Naive thymus-derived CD8-positive, alpha-beta T cell (primary cell): Measurements from ENCODE around the gene TPRN. TPM values are rescaled to one million over a fixed set of nuclear protein-coding genes. Genes with fewer than 3 reads are reported as not detected.

Source experiments
- ATAC-seq, 2 donors: fragments of 150-1000 bp; cut with Tn5 transposase in 1 of 2; sonication (Bioruptor Pico), chemical (Tn5 transposase) in 1 of 2; 1 replicate in 1 of 2; 2 replicates in 1 of 2; pipeline ENCODE4 v1.10.0; 2021; ENCODE audit warnings: mild to moderate bottlenecking in 2 of 2, moderate library complexity in 2 of 2
- POLR2A ChIA-PET: fragments of 350-600 bp; sonication (Branson Sonifier 250); formaldehyde crosslinking; loops from one replicate; lab custom pipeline; 2021; ENCODE audit warnings: antibody characterized with exemption; lab: Charles Lee
- DNase-seq, 10 donors: peaks; one replicate each; pipeline versions ENCODE4 v3.0.0 to v3.0.0-alpha.2; 2020 to 2022
- H3K27ac Mint-ChIP-seq, 10 donors: one replicate each; pipeline ENCODE4 v1.8.0; 2020 to 2022; ENCODE audit warnings: mild to moderate bottlenecking in 10 of 10, mixed read lengths in 10 of 10, moderate library complexity in 4 of 10, inconsistent platforms in 1 of 10
- H3K27me3 Mint-ChIP-seq, 5 donors: one replicate each; pipeline ENCODE4 v1.8.0; 2021 to 2022; ENCODE audit warnings: mixed read lengths in 5 of 5
- H3K36me3 Mint-ChIP-seq, 3 donors: one replicate each; pipeline ENCODE4 v1.8.0; 2020 to 2022; ENCODE audit warnings: mixed read lengths in 3 of 3, mild to moderate bottlenecking in 2 of 3, inconsistent platforms in 1 of 3
- H3K4me1 Mint-ChIP-seq, 4 donors: one replicate each; pipeline ENCODE4 v1.8.0; 2021 to 2022; ENCODE audit warnings: mixed read lengths in 4 of 4
- H3K4me3 Mint-ChIP-seq, 10 donors: one replicate each; pipeline ENCODE4 v1.8.0; 2020 to 2022; ENCODE audit warnings: mild to moderate bottlenecking in 10 of 10, mixed read lengths in 10 of 10, moderate library complexity in 6 of 10, inconsistent platforms in 1 of 10
- H3K9me3 Mint-ChIP-seq, 9 donors: one replicate each; pipeline ENCODE4 v1.8.0; 2020 to 2022; ENCODE audit warnings: mixed read lengths in 9 of 9, mild to moderate bottlenecking in 3 of 9, inconsistent platforms in 1 of 9, moderate library complexity in 1 of 9
- polyA plus RNA-seq, 3 donors: library from polyadenylated mRNA; unstranded; fragments of 300-500 nt; fragmentation: Illumina TruSeq; gene quantifications; one replicate each; pipeline ENCODE4 v1.2.3, GENCODE V29; 2021
- total RNA-seq, 8 experiments: library from RNA in 2 of 8; stranded (reverse) in 2 of 8; gene quantifications; one replicate each; pipeline ENCODE4 v1.2.3 and lab custom pipeline; 2021 to 2026

The TPRN gene
- total and polyA plus RNA-seq, 5 experiments from 2014 or later: 0.15 to 10.1 (median 0.42) TPM

DNA sequence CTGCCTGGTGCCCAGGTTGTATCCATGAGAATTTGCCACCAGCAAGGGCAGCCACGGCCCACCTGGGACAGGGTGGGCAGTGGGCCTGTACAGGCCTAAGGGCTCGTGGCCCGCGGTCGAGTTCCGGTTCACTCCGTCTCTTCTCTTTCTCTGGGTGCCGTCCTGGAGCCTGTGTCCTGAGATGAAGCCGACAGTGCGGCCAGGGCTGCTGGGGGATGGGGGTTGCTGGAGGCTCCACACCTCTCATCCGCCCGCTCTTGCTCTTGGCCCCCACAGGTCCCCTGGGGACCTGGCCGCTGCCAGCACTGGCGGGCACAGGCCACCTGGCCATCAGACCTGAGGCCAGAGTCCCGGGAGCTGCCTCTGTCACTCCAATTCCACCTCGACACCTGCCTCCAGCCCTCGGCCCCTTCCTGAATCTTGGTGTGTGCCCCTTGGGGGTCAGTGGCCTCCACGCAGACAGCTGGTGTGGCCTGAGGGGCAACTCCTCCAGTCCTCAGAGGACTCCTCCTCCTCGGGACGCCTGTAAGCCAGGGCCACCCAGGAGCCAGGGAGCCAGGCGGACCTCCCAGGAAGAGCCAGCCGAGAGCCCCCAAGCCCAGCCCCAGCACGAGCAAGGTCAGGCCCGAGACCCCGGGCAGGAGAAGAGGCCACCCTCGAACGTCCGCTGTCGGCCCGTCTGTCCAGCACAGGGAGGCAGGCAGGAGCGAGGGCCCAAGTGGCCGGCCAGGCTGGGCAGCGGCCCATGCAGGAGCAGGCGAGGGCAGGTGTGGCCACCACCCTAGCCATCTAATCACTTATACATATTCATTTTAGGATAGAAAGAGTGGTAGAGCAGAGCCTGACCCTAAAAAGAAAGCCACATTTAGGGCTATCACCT lies 35.9 kb downstream of the TPRN start:
- Mint-ChIP-seq H3K27ac (no peak overlapping the region), H3K27me3 (peaks cover 8 to 62% (median 13%) of the 10 kb centered on the region in 5 donors), H3K36me3 (peaks cover 0 to 2% (median 0%) of the 10 kb centered on the region in 3 donors), H3K9me3 (peaks cover 0 to 4% (median 0%) of the 10 kb centered on the region in 9 donors), H3K4me3 (peak overlapping the region in 1 of 10 donors; percentile 22), H3K4me1 (peaks cover 3 to 9% (median 7%) of the 10 kb centered on the region in 4 donors)
- POLR2A ChIA-PET: no interaction called here
- ATAC-seq: no peak
- DNase-seq: no peak

DNA sequence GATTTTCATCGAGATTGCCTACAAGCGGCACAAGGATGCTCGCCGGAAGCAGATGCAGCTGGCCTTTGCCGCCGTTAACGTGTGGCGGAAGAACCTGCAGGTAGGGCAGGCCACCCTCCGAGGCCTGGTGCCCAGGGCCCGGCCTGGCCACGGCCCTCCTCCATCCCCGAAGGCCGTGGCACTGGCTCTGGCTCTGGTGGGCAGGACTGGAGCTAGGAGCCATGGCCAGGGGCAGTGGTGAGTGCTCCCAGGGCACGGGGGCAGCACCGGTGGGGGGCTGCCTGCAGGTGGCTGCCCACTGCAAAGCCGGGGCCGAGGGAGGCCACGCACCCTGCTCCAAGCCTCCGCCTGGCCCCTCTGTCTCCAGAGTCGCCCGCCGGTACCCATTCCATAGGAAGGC lies 36.7 kb downstream of the TPRN start:
- Mint-ChIP-seq H3K4me1 (peaks cover 6 to 14% (median 12%) of the 10 kb centered on the region in 4 donors), H3K4me3 (peak overlapping the region in 1 of 10 donors; percentile 16), H3K27ac (no peak overlapping the region), H3K9me3 (peaks cover 0 to 4% (median 0%) of the 10 kb centered on the region in 9 donors), H3K27me3 (peaks cover 13 to 68% (median 19%) of the 10 kb centered on the region in 5 donors), H3K36me3 (peaks cover 0 to 6% (median 0%) of the 10 kb centered on the region in 3 donors)
- POLR2A ChIA-PET: no interaction called here
- DNase-seq (no peak), ATAC-seq (no peak)

DNA sequence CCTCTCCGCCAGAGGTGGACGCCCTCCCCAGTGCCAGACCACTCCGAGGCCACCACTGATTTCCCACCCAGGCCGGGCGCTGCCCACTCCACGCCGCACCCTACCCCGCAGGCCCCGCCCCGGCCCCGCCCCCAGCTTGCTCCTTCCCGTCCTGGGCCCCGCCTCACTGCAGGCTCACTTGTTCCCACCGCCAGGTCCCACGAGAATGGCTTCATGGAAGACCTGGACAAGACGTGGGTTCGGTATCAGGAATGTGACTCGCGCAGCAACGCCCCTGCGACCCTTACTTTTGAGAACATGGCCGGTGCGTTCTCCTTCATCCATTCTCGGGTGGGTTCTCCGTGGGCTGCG lies 37.2 kb downstream of the TPRN start:
- peaks cover 14 to 71% (median 20%) of the 10 kb centered on the region in 5 donors for H3K27me3 Mint-ChIP-seq
- peaks cover 6 to 16% (median 14%) of the 10 kb centered on the region in 4 donors for H3K4me1 Mint-ChIP-seq
- H3K36me3 Mint-ChIP-seq: peaks cover 0 to 6% (median 0%) of the 10 kb centered on the region in 3 donors
- no peak overlapping the region for H3K27ac Mint-ChIP-seq
- peak overlapping the region in 1 of 10 donors; percentile 16 for H3K4me3 Mint-ChIP-seq
- H3K9me3 Mint-ChIP-seq: peaks cover 0 to 4% (median 0%) of the 10 kb centered on the region in 9 donors
- no peak for ATAC-seq
- DNase-seq: no peak
- POLR2A ChIA-PET: no interaction called here

DNA sequence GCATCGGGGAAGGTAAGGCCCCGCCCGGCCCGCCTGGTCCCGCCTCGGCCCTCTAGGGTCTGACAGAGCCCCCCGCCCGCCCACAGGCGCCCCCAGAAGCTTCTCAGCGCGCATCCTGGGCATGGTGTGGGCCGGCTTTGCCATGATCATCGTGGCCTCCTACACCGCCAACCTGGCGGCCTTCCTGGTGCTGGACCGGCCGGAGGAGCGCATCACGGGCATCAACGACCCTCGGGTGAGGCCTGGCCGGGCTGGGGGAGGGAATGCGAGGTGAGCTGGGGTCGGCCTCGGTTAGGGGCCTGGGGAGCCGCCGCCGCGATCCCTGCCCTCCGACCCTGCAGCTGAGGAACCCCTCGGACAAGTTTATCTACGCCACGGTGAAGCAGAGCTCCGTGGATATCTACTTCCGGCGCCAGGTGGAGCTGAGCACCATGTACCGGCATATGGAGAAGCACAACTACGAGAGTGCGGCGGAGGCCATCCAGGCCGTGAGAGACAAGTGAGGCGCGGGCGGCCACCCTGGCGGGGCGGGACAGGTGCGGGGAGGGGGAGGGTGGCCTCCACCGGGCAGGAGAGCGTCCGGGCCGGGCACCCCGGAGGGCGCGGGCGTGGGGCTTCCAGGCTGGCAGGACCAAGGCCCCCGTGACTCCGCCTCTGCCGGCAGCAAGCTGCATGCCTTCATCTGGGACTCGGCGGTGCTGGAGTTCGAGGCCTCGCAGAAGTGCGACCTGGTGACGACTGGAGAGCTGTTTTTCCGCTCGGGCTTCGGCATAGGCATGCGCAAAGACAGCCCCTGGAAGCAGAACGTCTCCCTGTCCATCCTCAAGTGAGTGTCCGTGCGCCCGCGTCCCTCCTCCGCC lies 37.8 kb downstream of the TPRN start:
- Mint-ChIP-seq H3K4me1 (peaks cover 8 to 21% (median 17%) of the 10 kb centered on the region in 4 donors), H3K27me3 (peaks cover 17 to 77% (median 25%) of the 10 kb centered on the region in 5 donors), H3K36me3 (peaks cover 0 to 6% (median 0%) of the 10 kb centered on the region in 3 donors), H3K27ac (no peak overlapping the region), H3K4me3 (peak overlapping the region in 1 of 10 donors; percentile 9), H3K9me3 (peaks cover 0 to 4% (median 0%) of the 10 kb centered on the region in 9 donors)
- DNase-seq (no peak), ATAC-seq (peak in 1 of 2 donors; percentile 42)
- POLR2A ChIA-PET: interaction anchor here (0.5 to 0.8 kb wide), 2 partner anchors 8 to 30 kb away, joined by 3 to 4 read pairs; no protein-coding TSS in a partner anchor

DNA sequence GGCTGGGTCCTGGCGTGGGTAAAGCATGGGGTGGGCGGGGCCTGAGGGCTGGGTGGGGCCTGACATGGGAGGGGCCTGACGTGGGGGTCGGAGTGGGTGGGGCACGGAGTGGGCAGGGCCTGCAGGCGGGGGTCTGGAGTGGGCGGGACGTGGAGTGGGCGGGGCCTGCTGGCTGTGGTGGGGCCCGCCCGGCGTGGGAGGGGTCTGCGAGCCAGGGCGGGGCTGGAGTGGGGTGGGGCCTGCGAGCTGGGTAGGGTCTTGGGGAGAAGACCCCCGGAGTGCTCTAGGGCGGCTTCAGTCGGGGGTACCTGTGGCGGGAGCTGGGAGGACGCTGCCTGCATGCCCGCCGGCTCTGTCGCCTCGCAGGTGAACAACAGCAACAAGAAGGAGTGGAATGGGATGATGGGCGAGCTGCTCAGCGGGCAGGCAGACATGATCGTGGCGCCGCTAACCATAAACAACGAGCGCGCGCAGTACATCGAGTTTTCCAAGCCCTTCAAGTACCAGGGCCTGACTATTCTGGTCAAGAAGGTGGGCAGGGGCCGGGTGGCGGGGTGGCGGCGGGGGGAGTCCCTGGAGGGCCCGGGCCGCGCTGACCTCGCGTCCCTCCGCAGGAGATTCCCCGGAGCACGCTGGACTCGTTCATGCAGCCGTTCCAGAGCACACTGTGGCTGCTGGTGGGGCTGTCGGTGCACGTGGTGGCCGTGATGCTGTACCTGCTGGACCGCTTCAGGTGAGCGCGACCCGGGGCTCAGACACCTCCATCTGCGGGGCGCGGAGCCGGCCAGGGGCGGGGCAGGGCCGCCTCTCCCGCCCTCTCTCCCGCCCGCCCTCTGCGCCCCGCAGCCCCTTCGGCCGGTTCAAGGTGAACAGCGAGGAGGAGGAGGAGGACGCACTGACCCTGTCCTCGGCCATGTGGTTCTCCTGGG lies 38.7 kb downstream of the TPRN start:
- Mint-ChIP-seq H3K4me3 (peak overlapping the region in 2 of 10 donors; percentile 18 to 27), H3K27me3 (peaks cover 17 to 79% (median 28%) of the 10 kb centered on the region in 5 donors)
- POLR2A ChIA-PET: interaction anchor here (0.5 to 0.8 kb wide), 2 partner anchors 9 to 29 kb away, joined by 3 to 4 read pairs; no protein-coding TSS in a partner anchor

DNA sequence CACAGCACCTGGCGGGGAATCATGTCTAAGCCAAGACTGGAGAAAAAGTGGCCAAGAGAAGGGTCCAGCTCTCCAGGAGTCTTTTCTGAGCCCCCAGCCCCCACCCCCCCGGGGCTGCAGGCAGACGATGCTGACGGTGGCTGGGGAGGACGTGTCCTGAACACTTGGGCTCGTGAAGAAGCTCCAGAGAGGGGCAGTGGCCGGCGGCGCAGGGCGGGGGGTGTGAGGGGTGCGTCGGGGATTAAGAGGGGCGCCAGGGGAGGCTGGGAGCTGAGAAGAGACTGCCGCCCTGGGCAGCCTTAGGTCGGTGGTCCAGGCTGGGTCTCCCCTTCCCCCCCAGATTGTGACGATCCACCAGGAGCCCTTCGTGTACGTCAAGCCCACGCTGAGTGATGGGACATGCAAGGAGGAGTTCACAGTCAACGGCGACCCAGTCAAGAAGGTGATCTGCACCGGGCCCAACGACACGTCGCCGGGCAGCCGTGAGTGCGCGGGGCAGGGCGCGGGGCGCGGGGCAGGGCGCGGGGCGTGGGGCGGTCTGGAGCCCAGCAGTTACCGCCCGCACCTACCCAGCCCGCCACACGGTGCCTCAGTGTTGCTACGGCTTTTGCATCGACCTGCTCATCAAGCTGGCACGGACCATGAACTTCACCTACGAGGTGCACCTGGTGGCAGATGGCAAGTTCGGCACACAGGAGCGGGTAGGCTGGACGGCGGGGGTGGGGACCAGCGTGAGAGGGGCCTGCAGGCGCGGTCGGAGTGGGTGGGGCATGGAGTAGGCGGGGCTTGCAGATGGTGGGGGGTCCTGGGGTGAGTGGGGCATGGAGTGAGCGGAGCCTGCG lies 39.6 kb downstream of the TPRN start:
- POLR2A ChIA-PET: no interaction called here
- peaks cover 0 to 2% (median 0%) of the 10 kb centered on the region in 9 donors for H3K9me3 Mint-ChIP-seq
- no peak overlapping the region for H3K27ac Mint-ChIP-seq
- DNase-seq (no peak), ATAC-seq (no peak)
- peaks cover 9 to 28% (median 19%) of the 10 kb centered on the region in 4 donors for H3K4me1 Mint-ChIP-seq
- peaks cover 0 to 6% (median 0%) of the 10 kb centered on the region in 3 donors for H3K36me3 Mint-ChIP-seq
- no peak overlapping the region for H3K4me3 Mint-ChIP-seq
- peaks cover 13 to 76% (median 27%) of the 10 kb centered on the region in 5 donors for H3K27me3 Mint-ChIP-seq

More for the DNA sequence above, 38.7 kb downstream of the TPRN start:
- peaks cover 10 to 27% (median 18%) of the 10 kb centered on the region in 4 donors for H3K4me1 Mint-ChIP-seq
- H3K36me3 Mint-ChIP-seq: peaks cover 0 to 6% (median 0%) of the 10 kb centered on the region in 3 donors
- H3K27ac Mint-ChIP-seq: no peak overlapping the region
- ATAC-seq (no peak), DNase-seq (no peak)
- H3K9me3 Mint-ChIP-seq: peaks cover 0 to 4% (median 0%) of the 10 kb centered on the region in 9 donors

DNA sequence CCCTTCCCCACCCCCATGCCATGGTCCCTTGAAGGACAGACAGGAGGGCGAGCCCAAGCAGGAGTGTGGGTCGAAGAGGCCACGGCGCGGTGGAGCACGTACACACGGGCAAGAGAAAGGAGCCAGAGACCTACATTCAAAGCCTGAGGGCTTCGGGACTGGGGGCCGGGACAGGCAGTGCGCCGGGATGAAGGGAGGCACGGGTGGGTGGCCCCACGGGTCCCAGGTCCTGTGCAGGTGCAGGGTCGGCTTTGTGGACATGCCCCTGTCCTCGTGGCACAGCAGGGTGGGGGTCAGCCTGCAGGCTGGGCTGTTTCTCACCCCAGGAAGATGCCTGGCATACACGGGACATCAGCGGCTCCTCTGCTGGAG lies 40.5 kb downstream of the TPRN start:
- DNase-seq (no peak), ATAC-seq (no peak)
- Mint-ChIP-seq H3K36me3 (peaks cover 0 to 6% (median 0%) of the 10 kb centered on the region in 3 donors), H3K27me3 (peaks cover 13 to 77% (median 26%) of the 10 kb centered on the region in 5 donors), H3K4me3 (no peak overlapping the region), H3K4me1 (peaks cover 9 to 28% (median 19%) of the 10 kb centered on the region in 4 donors), H3K9me3 (no peaks in the 10 kb centered on the region), H3K27ac (no peak overlapping the region)
- POLR2A ChIA-PET: no interaction called here

DNA sequence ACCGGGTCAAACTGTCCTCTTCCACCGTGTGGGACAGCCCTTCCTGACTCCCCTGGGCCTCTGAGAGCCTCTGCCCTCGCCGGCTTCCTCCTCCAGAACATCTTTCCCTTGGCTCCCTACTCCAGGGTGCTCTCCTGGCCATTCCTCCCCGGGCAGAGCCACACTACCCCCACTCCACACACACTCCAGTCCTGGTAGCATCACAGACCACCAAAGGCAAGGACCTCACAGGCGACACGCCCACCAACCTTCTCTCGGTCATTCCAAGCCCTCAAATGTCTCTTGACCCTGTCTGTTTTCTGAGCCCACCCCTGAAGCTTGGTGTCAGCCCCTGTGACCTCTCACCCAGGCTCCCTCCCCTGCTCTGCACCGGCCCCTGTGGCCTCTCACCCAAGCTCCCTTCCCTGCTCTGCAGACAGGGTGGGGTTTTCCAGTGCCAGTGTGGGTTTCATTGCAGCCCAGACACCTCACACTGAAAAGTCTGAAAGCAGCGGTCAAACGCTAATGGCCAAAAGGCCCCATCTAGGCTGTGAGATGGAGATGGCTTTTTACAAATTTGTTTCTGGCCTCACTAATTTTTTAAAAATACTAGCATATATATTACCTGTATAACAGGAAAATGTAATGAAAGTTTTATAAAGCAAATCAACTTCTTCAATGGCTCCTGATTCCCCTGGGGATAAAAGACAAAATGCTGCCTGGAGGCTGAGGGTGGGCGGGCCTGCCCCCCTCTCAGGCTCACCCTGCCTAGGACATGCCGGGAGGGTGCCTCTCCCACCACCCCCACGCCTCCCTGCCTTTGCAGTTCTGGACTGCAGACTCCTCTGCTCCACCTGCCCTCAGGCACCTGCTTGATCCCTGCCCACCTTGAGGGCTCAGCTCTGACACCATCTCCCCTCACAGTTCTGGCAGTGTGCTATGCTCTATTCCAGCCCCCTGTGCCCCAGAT lies 41.2 kb downstream of the TPRN start:
- H3K27ac Mint-ChIP-seq: peak overlapping the region in 1 of 10 donors; percentile 78
- H3K27me3 Mint-ChIP-seq: peaks cover 13 to 77% (median 28%) of the 10 kb centered on the region in 5 donors
- DNase-seq: no peak
- no peaks in the 10 kb centered on the region for H3K9me3 Mint-ChIP-seq
- POLR2A ChIA-PET: no interaction called here
- H3K4me1 Mint-ChIP-seq: peaks cover 9 to 28% (median 19%) of the 10 kb centered on the region in 4 donors
- no peak for ATAC-seq
- peak overlapping the region in 5 of 10 donors; percentile 30 to 43 (median 39) for H3K4me3 Mint-ChIP-seq
- H3K36me3 Mint-ChIP-seq: peaks cover 0 to 6% (median 0%) of the 10 kb centered on the region in 3 donors

DNA sequence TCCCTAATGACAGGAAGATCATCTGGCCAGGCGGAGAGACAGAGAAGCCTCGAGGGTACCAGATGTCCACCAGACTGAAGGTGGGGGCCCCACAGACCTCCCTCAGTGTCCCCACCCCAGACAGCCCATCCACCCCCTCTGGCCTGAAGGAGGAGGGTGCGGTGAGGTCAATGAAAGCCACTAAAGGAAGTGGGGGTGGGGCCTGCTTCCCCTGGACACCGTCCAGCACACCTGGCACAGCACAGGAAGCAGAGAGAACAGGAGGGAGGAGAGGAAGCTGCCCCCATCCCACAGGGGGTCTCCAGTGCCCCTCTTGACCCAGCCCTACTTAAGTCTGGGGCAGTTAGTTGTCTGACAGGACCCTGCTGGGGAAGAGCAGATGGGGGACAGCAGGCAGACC lies 41.9 kb downstream of the TPRN start:
- Mint-ChIP-seq H3K27ac (no peak overlapping the region), H3K4me1 (peaks cover 9 to 28% (median 19%) of the 10 kb centered on the region in 4 donors), H3K4me3 (peak overlapping the region in 1 of 10 donors; percentile 39), H3K27me3 (peaks cover 13 to 72% (median 28%) of the 10 kb centered on the region in 5 donors), H3K36me3 (peaks cover 0 to 4% (median 0%) of the 10 kb centered on the region in 3 donors), H3K9me3 (no peaks in the 10 kb centered on the region)
- POLR2A ChIA-PET: interaction anchor here (0.6 kb wide), 1 partner anchor 43 kb away, joined by 3 read pairs; no protein-coding TSS in a partner anchor
- ATAC-seq (no peak), DNase-seq (no peak)
